NCI-H510A (cell line): Measurements from ENCODE around the gene GPR141.
A peak's percentile ranks its signal among the peaks of the same experiment; 100 is the strongest.

Experiments
- DNase-seq: peaks from one replicate; lab custom pipeline; 2025; lab: John Stamatoyannopoulos, UW

The GPR141 gene

GRCh38 chr7:37683246-37684120 is at the start of gene GPR141:
GPR141 (plus strand) TSS chr7:37683766; CDS start chr7:37740394, 56,628 bp downstream.
- peak; percentile 21 for DNase-seq

GRCh38 chr7:37635346-37635745 is 48.2 kb upstream of the GPR141 start:
- DNase-seq, result no peak

GRCh38 chr7:37642028-37642540 is 41.5 kb upstream of the GPR141 start:
- peak; percentile 4 for DNase-seq

GRCh38 chr7:37643876-37644275 is 39.7 kb upstream of the GPR141 start:
- no peak for DNase-seq

- no peak for DNase-seq
These were observed 38.1 kb upstream of the GPR141 start for GRCh38 chr7:37645282-37646050.

- DNase-seq, result no peak
These were observed 26.5 kb upstream of the GPR141 start for GRCh38 chr7:37656913-37657530.

- no peak for DNase-seq
These were observed 25.8 kb upstream of the GPR141 start for GRCh38 chr7:37657816-37658215.

GRCh38 chr7:37659971-37660565 is 23.5 kb upstream of the GPR141 start:
- DNase-seq, result no peak

- no peak for DNase-seq
These were observed 23.0 kb upstream of the GPR141 start for GRCh38 chr7:37660614-37661013.

GRCh38 chr7:37663693-37664092 is 19.9 kb upstream of the GPR141 start:
- no peak for DNase-seq

GRCh38 chr7:37665352-37666022 is 18.1 kb upstream of the GPR141 start:
- no peak for DNase-seq

GRCh38 chr7:37666026-37666799 is 17.4 kb upstream of the GPR141 start:
- DNase-seq, result no peak

GRCh38 chr7:37669818-37670217 is 13.7 kb upstream of the GPR141 start:
- no peak for DNase-seq

- DNase-seq, result no peak
These were observed 13.1 kb upstream of the GPR141 start for GRCh38 chr7:37670436-37670835.

GRCh38 chr7:37671876-37672275 is 11.7 kb upstream of the GPR141 start:
- no peak for DNase-seq

- DNase-seq, result no peak
These were observed 10.6 kb upstream of the GPR141 start for GRCh38 chr7:37672926-37673325.

GRCh38 chr7:37673523-37673922 is 10.0 kb upstream of the GPR141 start:
- no peak for DNase-seq

GRCh38 chr7:37674531-37674930 is 9.0 kb upstream of the GPR141 start:
- no peak for DNase-seq

GRCh38 chr7:37675749-37676148 is 7.8 kb upstream of the GPR141 start:
- no peak for DNase-seq

- no peak for DNase-seq
These were observed 1.4 kb downstream of the GPR141 start for GRCh38 chr7:37684927-37685326.
